H1 (cell line): Measurements from ENCODE around the gene DYTN. TPM values are rescaled to one million over a fixed set of nuclear protein-coding genes. Genes with fewer than 3 reads are reported as not detected.
A peak's percentile ranks its signal among the peaks of the same experiment; 100 is the strongest.

Source experiments
- CTCF ChIA-PET: fragments of 300-600 bp; sonication (Branson Sonifier 250); formaldehyde crosslinking; loops from one replicate; lab custom pipeline; 2021; ENCODE audit not compliant: partially characterized antibody; lab: Charles Lee
- POLR2A ChIA-PET: fragments of 300-600 bp; sonication (Branson Sonifier 250); formaldehyde crosslinking; loops from one replicate; lab custom pipeline; 2021; ENCODE audit warnings: inconsistent platforms; ENCODE audit not compliant: partially characterized antibody; lab: Charles Lee
- DNase-seq, 2 experiments: peaks; one replicate each; pipeline versions ENCODE4 v3.0.0 to v3.0.0-alpha.2; 2010 to 2022; ENCODE audit warnings: low spot score in 2 of 2, low read depth in 1 of 2, mixed read lengths in 1 of 2
- FAIRE-seq: peaks from 2 replicates; lab custom pipeline; 2011; peaks lifted over from hg19 to GRCh38; lab: Jason Lieb, UNC
- H2AFZ ChIP-seq: 2 replicates; pipeline ENCODE4 v1.8.1; 2012; ENCODE audit warnings: low read length, inconsistent platforms
- H2AK5ac ChIP-seq: 2 replicates; pipeline ENCODE4 v1.6.1; 2013; ENCODE audit warnings: low read depth, low read length
- H2BK120ac ChIP-seq: replicated peaks from 2 replicates; pipeline ENCODE3; 2013; ENCODE audit warnings: low read depth, low read length, inconsistent platforms
- H2BK12ac ChIP-seq: 2 replicates; pipeline ENCODE4 v1.6.1; 2013; ENCODE audit warnings: low read depth, low read length
- H2BK15ac ChIP-seq: 2 replicates; pipeline ENCODE4 v1.6.1; 2013; ENCODE audit warnings: low read length
- H2BK20ac ChIP-seq: 2 replicates; pipeline ENCODE4 v1.6.1; 2013; ENCODE audit warnings: low read length
- H2BK5ac ChIP-seq: 2 replicates; pipeline ENCODE4 v1.6.1; 2013; ENCODE audit warnings: low read depth, low read length
- H3K14ac ChIP-seq: 2 replicates; pipeline ENCODE4 v1.6.1; 2013; ENCODE audit warnings: inconsistent platforms; ENCODE audit not compliant: insufficient read length
- H3K18ac ChIP-seq: 2 replicates; pipeline ENCODE4 v1.6.1; 2013; ENCODE audit warnings: low read length; ENCODE audit errors: extremely low read depth
- H3K23ac ChIP-seq: 2 replicates; pipeline ENCODE4 v1.6.1; 2013; ENCODE audit warnings: inconsistent platforms; ENCODE audit not compliant: insufficient read length
- H3K23me2 ChIP-seq: 2 replicates; pipeline ENCODE4 v1.6.1; 2013; ENCODE audit warnings: low read depth, low read length
- H3K27ac ChIP-seq: 2 replicates; pipeline ENCODE4 v1.6.1; 2011; ENCODE audit warnings: low read depth, low read length, inconsistent platforms
- H3K27me3 ChIP-seq, 4 experiments: replicated peaks in 1 of 4; 1 replicate in 1 of 4; 2 replicates in 3 of 4; pipeline versions ENCODE4 v1.6.1 to v1.8.1; 2011 to 2013; ENCODE audit warnings: low read length in 3 of 4, mild to moderate bottlenecking in 3 of 4, inconsistent platforms in 2 of 4, mixed read lengths in 2 of 4, moderate library complexity in 1 of 4; ENCODE audit not compliant: control insufficient read depth in 3 of 4, insufficient read depth in 3 of 4; ENCODE audit errors: extremely low read depth in 1 of 4
- H3K36me3 ChIP-seq, 4 experiments: 2 replicates each; pipeline versions ENCODE4 v1.6.1 to v1.8.1; 2011 to 2013; ENCODE audit warnings: mild to moderate bottlenecking in 4 of 4, low read length in 3 of 4, moderate library complexity in 2 of 4, control low read depth in 1 of 4, inconsistent platforms in 1 of 4; ENCODE audit not compliant: insufficient read depth in 4 of 4, control insufficient read depth in 2 of 4
- H3K4ac ChIP-seq: replicated peaks from 2 replicates; pipeline ENCODE3; 2013; ENCODE audit warnings: low read length, low read depth, mixed read lengths, inconsistent platforms; ENCODE audit not compliant: insufficient read length
- H3K4me1 ChIP-seq, 4 experiments: replicated peaks in 1 of 4; 1 replicate in 1 of 4; 2 replicates in 3 of 4; pipeline versions ENCODE4 v1.6.1 to v1.8.1; 2011 to 2013; ENCODE audit warnings: low read length in 3 of 4, inconsistent platforms in 2 of 4, mixed read lengths in 1 of 4; ENCODE audit not compliant: insufficient read depth in 4 of 4, control insufficient read depth in 3 of 4
- H3K4me2 ChIP-seq, 2 experiments: 2 replicates each; pipeline versions ENCODE4 v1.6.1 to v1.8.1; 2011 to 2013; ENCODE audit warnings: low read depth in 2 of 2, low read length in 2 of 2, control low read depth in 1 of 2, inconsistent platforms in 1 of 2, mild to moderate bottlenecking in 1 of 2; ENCODE audit not compliant: insufficient read depth in 1 of 2
- H3K4me3 ChIP-seq, 4 experiments: fragments of 200-600, 300-600 bp in 1 of 4; sonication (generic), shearing (Covaris generic), sonication (Bioruptor Twin) in 1 of 4; 2 replicates each; pipeline versions ENCODE4 v1.5.1 to v1.8.1; 2011 to 2016; ENCODE audit warnings: low read length in 4 of 4, low read depth in 3 of 4, control low read depth in 2 of 4, inconsistent platforms in 2 of 4, mild to moderate bottlenecking in 2 of 4, mixed read lengths in 1 of 4, moderate library complexity in 1 of 4; ENCODE audit not compliant: insufficient read depth in 2 of 4; ENCODE audit errors: extremely low read depth in 1 of 4
- H3K56ac ChIP-seq: replicated peaks from 2 replicates; pipeline ENCODE3; 2013; ENCODE audit warnings: low read depth, mild to moderate bottlenecking, mixed read lengths, low read length, inconsistent platforms; ENCODE audit not compliant: insufficient read length
- H3K79me1 ChIP-seq: 2 replicates; pipeline ENCODE4 v1.6.1; 2013; ENCODE audit warnings: low read depth, low read length, control low read depth
- H3K79me2 ChIP-seq, 2 experiments: 2 replicates each; pipeline versions ENCODE4 v1.6.1 to v1.8.1; 2012 to 2013; ENCODE audit warnings: low read length in 2 of 2, mild to moderate bottlenecking in 2 of 2, inconsistent platforms in 1 of 2; ENCODE audit not compliant: insufficient read depth in 2 of 2, control insufficient read depth in 1 of 2
- H3K9ac ChIP-seq, 4 experiments: replicated peaks in 1 of 4; 1 replicate in 1 of 4; 2 replicates in 3 of 4; pipeline versions ENCODE4 v1.6.1 to v1.8.1; 2011 to 2013; ENCODE audit warnings: low read depth in 3 of 4, low read length in 3 of 4, control low read depth in 2 of 4, mild to moderate bottlenecking in 2 of 4, moderate library complexity in 2 of 4, inconsistent platforms in 1 of 4; ENCODE audit errors: extremely low read depth in 1 of 4
- H3K9me3 ChIP-seq, 2 experiments: 2 replicates each; pipeline versions ENCODE4 v1.6.1 to v1.8.1; 2012 to 2013; ENCODE audit warnings: mild to moderate bottlenecking in 2 of 2, moderate library complexity in 2 of 2, control low read depth in 1 of 2, inconsistent platforms in 1 of 2, low read depth in 1 of 2, low read length in 1 of 2, mixed read lengths in 1 of 2; ENCODE audit not compliant: insufficient read depth in 2 of 2
- H4K20me1 ChIP-seq, 2 experiments: replicated peaks in 1 of 2; 2 replicates each; pipeline versions ENCODE3 to v1.8.1; 2011 to 2013; ENCODE audit warnings: inconsistent platforms in 2 of 2, low read length in 2 of 2, mild to moderate bottlenecking in 1 of 2; ENCODE audit not compliant: insufficient read depth in 2 of 2, control insufficient read depth in 1 of 2
- H4K5ac ChIP-seq: 2 replicates; pipeline ENCODE4 v1.6.1; 2013; ENCODE audit warnings: low read length, low read depth, mixed read lengths, inconsistent platforms; ENCODE audit not compliant: insufficient read length
- H4K8ac ChIP-seq: 2 replicates; pipeline ENCODE4 v1.8.0; 2013; ENCODE audit warnings: mild to moderate bottlenecking, moderate library complexity, low read length, inconsistent platforms; ENCODE audit not compliant: insufficient read depth; ENCODE audit errors: extremely low read depth
- H4K91ac ChIP-seq: replicated peaks from 2 replicates; pipeline ENCODE3; 2013; ENCODE audit warnings: low read length, mixed read lengths, inconsistent platforms; ENCODE audit not compliant: insufficient read length
- BACH1 ChIP-seq: IDR thresholded peaks from 2 replicates; pipeline ENCODE4 v1.6.1; 2012; ENCODE audit warnings: low read length, improper control_type of control experiment
- CBX5 ChIP-seq: fragments of 300-800, 300-1000 bp; sonication (generic); IDR thresholded peaks from 2 replicates; pipeline ENCODE4 v1.7.1; 2016; ENCODE audit warnings: antibody characterized with exemption, low read length, low read depth
- CBX8 ChIP-seq: fragments of 300-800, 300-1000 bp; sonication (generic); IDR thresholded peaks from 2 replicates; pipeline ENCODE4 v1.7.1; 2016; ENCODE audit warnings: low read depth, low read length, borderline replicate concordance
- CREB1 ChIP-seq: IDR thresholded peaks from 2 replicates; pipeline ENCODE4 v1.6.1; 2012; ENCODE audit warnings: inconsistent platforms
- E2F6 ChIP-seq: IDR thresholded peaks from 2 replicates; pipeline ENCODE4 v1.6.1; 2012; ENCODE audit warnings: inconsistent platforms
- FOSL1 ChIP-seq: IDR thresholded peaks from 2 replicates; pipeline ENCODE4 v1.6.1; 2011; ENCODE audit warnings: mild to moderate bottlenecking, low read depth, low read length, moderate library complexity; ENCODE audit not compliant: insufficient read depth
- HDAC6 ChIP-seq: IDR thresholded peaks from one replicate; pipeline ENCODE4 v1.7.1; 2012; ENCODE audit warnings: low read depth, mild to moderate bottlenecking, inconsistent platforms, low read length, moderate library complexity
- JUND ChIP-seq: IDR thresholded peaks from 2 replicates; pipeline ENCODE4 v1.6.1; 2011; ENCODE audit warnings: mild to moderate bottlenecking, improper control_type of control experiment, low read length
- POU5F1 ChIP-seq: IDR thresholded peaks from 2 replicates; pipeline ENCODE4 v1.6.1; 2011; ENCODE audit warnings: low read depth, mild to moderate bottlenecking, low read length, moderate library complexity
- RXRA ChIP-seq: IDR thresholded peaks from 2 replicates; pipeline ENCODE4 v1.6.1; 2011; ENCODE audit warnings: low read depth, mild to moderate bottlenecking, low read length, moderate library complexity; ENCODE audit not compliant: insufficient read depth
- SIX5 ChIP-seq: IDR thresholded peaks from 2 replicates; pipeline ENCODE4 v1.6.1; 2011; ENCODE audit warnings: mild to moderate bottlenecking, low read depth, low read length
- YY1 ChIP-seq: IDR thresholded peaks from 2 replicates; pipeline ENCODE4 v1.6.1; 2011; ENCODE audit warnings: low read depth, mild to moderate bottlenecking, low read length
- WGBS, 2 experiments: shearing (Covaris generic) in 1 of 2; methylation state at CpG; one replicate each; pipeline versions ENCODE4 v1.1.6 to v1.1.7; 2013 to 2015; ENCODE audit warnings: low lambda C conversion rate in 2 of 2, mixed read lengths in 2 of 2, inconsistent platforms in 1 of 2, low coverage in 1 of 2, missing lambda C conversion rate in 1 of 2; ENCODE audit not compliant: insufficient replicate concordance in 2 of 2, insufficient coverage in 1 of 2, insufficient read length in 1 of 2; ENCODE audit errors: extremely low coverage in 1 of 2, missing lambda C conversion rate in 1 of 2; 5-methylcytosine and 5-hydroxymethylcytosine counted together
- long read RNA-seq, 2 experiments: library from RNA in 1 of 2; library from capped mRNA in 1 of 2; stranded (forward); transcript quantifications; one replicate each; pipeline ENCODE4 v2.0.0, GENCODE V29; 2021; ENCODE audit warnings: inconsistent platforms in 1 of 2
- polyA minus RNA-seq, 3 experiments: library from RNA; depleted of rRNA, polyadenylated mRNA; stranded (reverse); fragments of >200 nt; gene quantifications; 1 replicate in 2 of 3; 2 replicates in 1 of 3; pipeline ENCODE4 v1.2.3, GENCODE V29; 2011
- polyA plus RNA-seq, 7 experiments: library from polyadenylated mRNA; depleted of rRNA in 3 of 7; stranded (reverse) in 5 of 7; unstranded in 2 of 7; fragments of >200 nt in 5 of 7; fragments of 200-250 nt in 2 of 7; gene quantifications; 1 replicate in 5 of 7; 2 replicates in 1 of 7; 4 replicates in 1 of 7; pipeline versions ENCODE4 v1.2.1 to v1.2.3, GENCODE V29; 2011 to 2013; ENCODE audit warnings: missing spikeins in 2 of 7, mixed read lengths in 2 of 7
- total RNA-seq: library from RNA; stranded (reverse); fragmentation: NEBNext Ultra II Directional; extraction: Animal tissue kit (Norgen Biotek cat#: 25700); gene quantifications from 2 replicates; pipeline ENCODE4 v1.2.1, GENCODE V29; 2021

DYTN gene
- total RNA-seq (not detected in 2 replicates), polyA plus RNA-seq (2011; rRNA removed) (not detected in 2 replicates), polyA minus RNA-seq (2011; rRNA and poly(A)+ RNA removed) (0.10 TPM in 1 of 2 replicates, not detected in the other)
- not detected for polyA plus RNA-seq (2011; cell fraction: cytosol; rRNA removed)
- polyA plus RNA-seq (2011; cell fraction: nucleus; rRNA removed), result not detected
- not detected in 4 replicates for polyA plus RNA-seq (2012, experiment 1 of 2)
- not detected for polyA plus RNA-seq (2012, experiment 2 of 2)
- not detected for polyA plus RNA-seq (2013, experiment 1 of 2)
- polyA plus RNA-seq (2013, experiment 2 of 2), result not detected
- polyA minus RNA-seq (2011; cell fraction: cytosol; rRNA and poly(A)+ RNA removed), result not detected
- not detected for polyA minus RNA-seq (2011; cell fraction: nucleus; rRNA and poly(A)+ RNA removed)
- long read RNA-seq, experiment 1, result 0 reads
- long read RNA-seq, experiment 2, result 0 reads

GRCh38 chr2:206718296-206718695 lies at the start of gene DYTN:
Gene DYTN, minus strand, starts transcription at chr2:206718396. Its CDS starts 117 bp downstream, at chr2:206718279.
- no peak within 1 kb of the TSS for H3K14ac ChIP-seq
- no peak within 1 kb of the TSS for H2BK5ac ChIP-seq
- H3K4ac ChIP-seq, result no peak within 1 kb of the TSS
- no peak within 1 kb of the TSS for H3K9ac ChIP-seq
- DNase-seq, result no peak
- no peaks in the 10 kb centered on the region for H3K36me3 ChIP-seq
- CTCF ChIA-PET, result interaction anchor here (0.9 to 1.1 kb wide), 2 partner anchors 16 to 25 kb away, joined by 3 read pairs; no protein-coding TSS in a partner anchor
- H3K27ac ChIP-seq, result no peak within 1 kb of the TSS
- no peaks in the 10 kb centered on the region for H4K20me1 ChIP-seq
- no peak within 1 kb of the TSS for H3K18ac ChIP-seq
- H3K79me1 ChIP-seq, result no peaks in the 10 kb centered on the region
- H3K4me2 ChIP-seq, result no peak within 1 kb of the TSS
- H2BK20ac ChIP-seq, result no peak within 1 kb of the TSS
- no peak within 1 kb of the TSS for H2BK12ac ChIP-seq
- WGBS, 2 experiments, result 96% methylated on average over 1 of the region's 1 CpG; no CpG with 5 or more reads in 1 of the 2 experiments
- no peak within 1 kb of the TSS for H4K8ac ChIP-seq
- H2AFZ ChIP-seq, result peak within 1 kb of the TSS; percentile 49; the same call in 1 of the 2 replicates
- H2AK5ac ChIP-seq, result no peak within 1 kb of the TSS
- no peak within 1 kb of the TSS for H3K4me3 ChIP-seq
- H3K23me2 ChIP-seq, result no peaks in the 10 kb centered on the region
- H3K9me3 ChIP-seq, result peaks cover 0 to 7% of the 10 kb centered on the region in 2 experiments; a peak in 1 of 4 replicates
- no peak within 1 kb of the TSS for H4K91ac ChIP-seq
- peaks cover 0 to 3% (median under 1%) of the 10 kb centered on the region in 4 experiments; a peak in 3 of 7 replicates for H3K4me1 ChIP-seq
- no peak within 1 kb of the TSS for H3K56ac ChIP-seq
- H2BK15ac ChIP-seq, result no peak within 1 kb of the TSS
- H3K79me2 ChIP-seq, result no peaks in the 10 kb centered on the region
- no peak within 1 kb of the TSS for H4K5ac ChIP-seq
- FAIRE-seq, result peak; percentile 19
- TF ChIP-seq YY1 (no peak), JUND (no peak), SIX5 (no peak), E2F6 (no peak), FOSL1 (no peak), CBX5 (no peak), RXRA (no peak), CBX8 (no peak), HDAC6 (no peak), CREB1 (no peak), BACH1 (no peak), POU5F1 (no peak)
- TF ChIP-seq, all 59 proteins: peak for 0
- no peak within 1 kb of the TSS for H3K23ac ChIP-seq
- H2BK120ac ChIP-seq, result no peak within 1 kb of the TSS
- POLR2A ChIA-PET, result no interaction called here
- peaks cover 0 to 2% (median 0%) of the 10 kb centered on the region in 4 experiments; a peak in 1 of 7 replicates for H3K27me3 ChIP-seq
